Measurements from ENCODE around the gene MYO3B.

Gene MYO3B

GRCh38 chr2:170307555-170308351 is 129.8 kb downstream of the MYO3B start:
- Histone ChIP-seq H3K9me3 (ENCODE audit: severe bottlenecking) (no peaks in the 10 kb centered on the region), H3K4me3 (ENCODE audit: low read depth, low read length) (no peak overlapping the region), H3K27ac (no peak overlapping the region), H3K27me3 (ENCODE audit: insufficient read depth, low read depth, severe bottlenecking) (no peaks in the 10 kb centered on the region), H3K36me3 (no peaks in the 10 kb centered on the region)
- no peak for DNase-seq
- no peak for TF ChIP-seq CTCF (IDR thresholded peaks at IDR 0.05; ENCODE audit: low read depth, low read length)

DNA sequence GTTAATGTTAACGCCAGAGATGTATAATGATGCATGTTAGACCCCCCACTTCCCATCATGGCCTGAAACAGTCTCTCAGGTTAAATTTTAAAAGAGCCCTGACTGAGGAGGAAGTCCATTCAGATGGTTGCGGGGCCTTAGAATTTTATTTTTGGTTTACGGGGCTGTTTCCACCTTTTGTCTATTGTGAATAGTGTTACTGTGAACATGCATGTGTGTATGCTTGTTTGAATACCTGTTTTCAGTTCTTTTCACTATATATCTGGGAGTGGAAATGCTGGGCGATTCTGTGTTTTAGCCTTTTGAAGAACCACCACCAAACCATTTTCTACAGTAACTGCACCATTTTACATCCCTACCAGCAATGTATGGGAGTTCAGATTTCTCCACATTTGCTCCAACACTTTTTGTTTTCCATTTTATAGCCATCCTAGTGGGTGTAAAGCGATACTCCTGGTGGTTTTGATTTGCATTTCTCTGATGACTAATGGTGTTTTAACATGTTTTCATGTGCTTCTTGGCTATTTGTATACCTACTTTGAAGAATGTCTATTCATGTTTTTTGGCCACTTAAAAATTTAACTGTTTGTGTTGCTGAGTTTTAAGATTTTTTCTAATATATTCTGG is 133.0 kb downstream of the MYO3B start:
- no peak for DNase-seq
- Histone ChIP-seq H3K27ac (no peak overlapping the region), H3K27me3 (ENCODE audit: insufficient read depth, low read depth, severe bottlenecking) (no peaks in the 10 kb centered on the region), H3K9me3 (ENCODE audit: severe bottlenecking) (no peaks in the 10 kb centered on the region), H3K36me3 (no peaks in the 10 kb centered on the region), H3K4me3 (ENCODE audit: low read depth, low read length) (no peak overlapping the region)
- TF ChIP-seq CTCF (IDR thresholded peaks at IDR 0.05; ENCODE audit: low read depth, low read length), result no peak

DNA sequence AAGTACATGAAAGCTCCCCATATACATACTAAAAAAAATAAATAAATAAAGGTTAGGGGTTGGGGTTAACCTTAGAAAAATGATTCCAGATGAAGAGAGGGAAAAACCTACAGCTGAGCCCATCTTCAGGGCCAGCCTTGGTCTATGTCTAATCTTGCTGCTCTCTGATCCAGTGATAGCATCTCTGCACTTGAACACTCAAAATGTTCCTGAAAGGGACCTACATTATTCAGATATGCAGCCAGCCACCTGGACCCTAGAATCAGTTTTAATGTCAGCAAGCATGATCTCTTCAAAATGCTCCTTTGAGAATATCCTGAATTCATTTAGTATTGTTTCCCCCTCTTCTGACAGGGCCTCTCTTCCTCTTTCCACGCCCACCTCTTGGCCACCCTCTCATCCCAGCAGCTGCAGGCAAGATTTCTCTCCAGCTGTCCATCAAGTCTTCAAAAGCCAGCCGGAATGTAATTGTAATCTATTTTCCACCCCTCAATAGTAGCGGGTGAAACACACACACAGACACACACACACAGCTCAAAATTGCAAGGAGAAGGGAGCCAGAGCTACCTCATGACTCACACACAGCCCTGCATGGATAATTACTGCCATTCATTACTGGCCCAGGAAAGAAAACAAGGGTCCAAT is 135.5 kb downstream of the MYO3B start:
- TF ChIP-seq CTCF (IDR thresholded peaks at IDR 0.05; ENCODE audit: low read depth, low read length), result no peak
- no peak overlapping the region for H3K4me3 ChIP-seq (ENCODE audit: low read depth, low read length)
- DNase-seq, result no peak
- no peaks in the 10 kb centered on the region for H3K9me3 ChIP-seq (ENCODE audit: severe bottlenecking)
- no peak overlapping the region for H3K27ac ChIP-seq
- H3K27me3 ChIP-seq (ENCODE audit: insufficient read depth, low read depth, severe bottlenecking), result no peaks in the 10 kb centered on the region
- H3K36me3 ChIP-seq, result no peaks in the 10 kb centered on the region

DNA sequence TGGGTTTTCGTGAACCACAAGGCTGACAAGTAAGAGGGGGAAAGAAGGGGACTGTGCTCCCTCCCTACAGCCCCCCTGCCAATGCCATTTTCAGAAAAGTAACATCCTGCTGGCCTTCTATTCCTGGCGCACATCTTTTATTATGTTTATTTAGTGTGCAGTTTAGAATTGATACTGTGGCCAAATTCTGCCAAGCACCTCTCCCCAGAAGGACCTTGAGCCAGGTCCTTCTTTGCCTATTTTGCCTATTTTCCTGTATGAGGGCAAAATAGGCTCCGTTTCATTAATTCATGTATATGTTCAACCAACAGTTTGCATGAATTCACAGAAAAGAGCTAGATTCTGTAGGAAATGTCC is 136.0 kb downstream of the MYO3B start:
- no peak for DNase-seq
- no peaks in the 10 kb centered on the region for H3K27me3 ChIP-seq (ENCODE audit: insufficient read depth, low read depth, severe bottlenecking)
- H3K36me3 ChIP-seq, result no peaks in the 10 kb centered on the region
- no peak for TF ChIP-seq CTCF (IDR thresholded peaks at IDR 0.05; ENCODE audit: low read depth, low read length)
- H3K27ac ChIP-seq, result no peak overlapping the region
- H3K4me3 ChIP-seq (ENCODE audit: low read depth, low read length), result no peak overlapping the region
- no peaks in the 10 kb centered on the region for H3K9me3 ChIP-seq (ENCODE audit: severe bottlenecking)

DNA sequence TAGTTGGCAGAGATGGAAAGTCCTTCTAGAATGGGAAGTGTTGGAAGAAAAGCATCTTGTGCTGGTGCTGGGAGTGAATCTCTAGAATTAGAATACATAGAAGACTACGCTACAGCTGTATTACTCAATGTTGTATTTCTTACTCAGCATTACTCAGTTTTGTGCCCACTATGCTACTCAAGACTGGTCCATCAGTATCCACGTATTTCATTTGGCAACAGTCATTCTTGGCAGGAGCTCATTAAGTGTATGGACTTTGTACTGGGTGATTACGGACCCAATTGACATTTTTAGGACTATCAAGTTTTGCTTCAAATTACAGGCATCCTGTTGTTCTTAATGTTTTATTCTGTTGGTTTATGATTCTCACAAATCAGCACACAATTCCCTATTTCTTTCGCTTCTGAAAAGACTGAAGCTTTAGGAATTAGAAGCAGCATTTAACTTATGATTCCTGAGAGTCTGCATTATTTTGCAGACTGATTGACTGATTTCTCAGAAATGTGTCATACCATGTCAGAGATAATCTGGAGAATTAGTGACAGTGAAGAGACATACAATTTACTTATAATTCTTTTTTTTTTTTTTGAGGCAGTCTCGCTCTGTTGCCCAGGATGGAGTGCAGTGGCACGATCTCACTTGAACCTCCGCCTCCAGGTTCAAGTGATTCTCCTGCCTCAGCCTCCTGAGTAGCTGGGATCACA is 136.9 kb downstream of the MYO3B start:
- Histone ChIP-seq H3K27ac (no peak overlapping the region), H3K27me3 (ENCODE audit: insufficient read depth, low read depth, severe bottlenecking) (no peaks in the 10 kb centered on the region), H3K36me3 (no peaks in the 10 kb centered on the region), H3K9me3 (ENCODE audit: severe bottlenecking) (no peaks in the 10 kb centered on the region), H3K4me3 (ENCODE audit: low read depth, low read length) (no peak overlapping the region)
- DNase-seq, result no peak
- no peak for TF ChIP-seq CTCF (IDR thresholded peaks at IDR 0.05; ENCODE audit: low read depth, low read length)
